ENCODE results near the gene STMN3.

Gene STMN3

GRCh38 chr20:63692436-63693082, 39.3 kb upstream of the STMN3 start:
- no peak for DNase-seq (ENCODE audit: low read depth)

DNA sequence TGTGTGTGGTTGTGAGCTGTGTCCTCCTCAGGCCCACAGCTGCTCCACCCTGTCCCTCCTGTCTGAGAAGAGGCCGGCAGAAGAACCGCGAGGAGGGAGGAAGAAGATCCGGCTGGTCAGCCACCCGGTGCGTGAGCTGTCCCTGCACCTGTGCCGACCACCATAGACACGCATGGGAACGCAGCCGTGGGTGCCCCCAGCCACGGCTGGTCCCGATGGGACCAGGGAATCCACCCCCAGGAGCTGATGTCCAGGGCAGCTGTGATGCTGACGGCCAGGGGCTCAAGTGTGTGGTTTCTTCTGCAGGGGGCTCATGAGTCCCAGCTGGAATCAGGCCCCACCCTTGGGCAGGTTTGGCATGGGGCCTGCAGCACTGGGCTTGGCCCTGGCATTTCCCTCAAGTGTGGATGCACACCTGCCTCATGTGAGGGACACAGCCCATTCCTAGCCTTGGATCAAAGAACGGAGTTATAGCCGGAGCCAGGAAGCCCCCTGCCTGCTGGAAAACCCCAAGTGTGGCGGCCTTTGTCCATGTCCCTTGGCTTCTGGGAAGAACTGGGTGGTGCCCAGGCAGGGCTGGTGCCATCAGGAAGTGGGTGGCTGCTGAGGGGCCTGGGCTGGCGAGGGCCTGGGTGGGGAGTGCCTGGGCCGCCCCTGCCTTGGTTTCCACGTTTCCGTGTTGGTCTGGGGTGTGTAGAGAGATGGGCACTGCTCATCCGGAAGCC, 38.6 kb upstream of the STMN3 start:
- no peak for DNase-seq (ENCODE audit: low read depth)

GRCh38 chr20:63690898-63691710, 37.9 kb upstream of the STMN3 start:
- no peak for DNase-seq (ENCODE audit: low read depth)

DNA sequence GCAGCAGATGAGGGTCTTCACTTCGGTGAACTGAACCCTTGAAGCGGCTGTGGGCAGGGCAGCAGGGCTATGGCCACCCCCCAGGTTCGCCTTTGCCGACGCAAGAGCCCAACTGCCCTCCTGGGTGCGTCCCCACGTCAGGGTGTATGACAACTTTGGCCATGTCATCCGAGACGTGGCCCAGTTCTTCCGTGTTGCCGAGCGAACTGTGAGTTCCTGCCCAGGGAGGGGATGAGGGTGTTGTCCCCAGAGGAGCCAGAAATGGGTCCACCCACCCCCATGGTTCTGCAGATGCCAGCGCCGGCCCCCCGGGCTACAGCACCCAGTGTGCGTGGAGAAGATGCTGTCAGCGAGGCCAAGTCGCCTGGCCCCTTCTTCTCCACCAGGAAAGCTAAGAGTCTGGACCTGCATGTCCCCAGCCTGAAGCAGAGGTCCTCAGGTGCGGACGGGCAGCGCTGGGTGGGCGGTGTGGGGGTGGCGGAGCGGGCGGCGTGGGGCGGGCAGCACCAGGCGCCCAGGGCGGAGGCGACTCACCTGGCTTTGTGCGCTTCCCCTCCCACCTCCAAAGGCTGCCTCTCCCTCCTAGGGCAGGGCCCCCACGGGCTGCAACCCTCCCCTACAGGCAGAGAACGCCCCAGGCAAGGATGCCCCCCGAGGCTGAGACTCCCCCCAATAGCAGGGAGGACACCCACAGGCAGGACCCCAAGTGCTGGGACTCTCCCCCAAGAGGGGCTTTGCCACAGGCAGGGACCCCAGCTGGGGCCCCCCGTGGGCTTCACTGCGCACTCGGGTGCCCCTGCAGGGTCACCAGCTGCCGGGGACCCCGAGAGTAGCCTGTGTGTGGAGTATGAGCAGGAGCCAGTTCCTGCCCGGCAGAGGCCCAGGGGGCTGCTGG, 37.0 kb upstream of the STMN3 start:
- no peak for DNase-seq (ENCODE audit: low read depth)

DNA sequence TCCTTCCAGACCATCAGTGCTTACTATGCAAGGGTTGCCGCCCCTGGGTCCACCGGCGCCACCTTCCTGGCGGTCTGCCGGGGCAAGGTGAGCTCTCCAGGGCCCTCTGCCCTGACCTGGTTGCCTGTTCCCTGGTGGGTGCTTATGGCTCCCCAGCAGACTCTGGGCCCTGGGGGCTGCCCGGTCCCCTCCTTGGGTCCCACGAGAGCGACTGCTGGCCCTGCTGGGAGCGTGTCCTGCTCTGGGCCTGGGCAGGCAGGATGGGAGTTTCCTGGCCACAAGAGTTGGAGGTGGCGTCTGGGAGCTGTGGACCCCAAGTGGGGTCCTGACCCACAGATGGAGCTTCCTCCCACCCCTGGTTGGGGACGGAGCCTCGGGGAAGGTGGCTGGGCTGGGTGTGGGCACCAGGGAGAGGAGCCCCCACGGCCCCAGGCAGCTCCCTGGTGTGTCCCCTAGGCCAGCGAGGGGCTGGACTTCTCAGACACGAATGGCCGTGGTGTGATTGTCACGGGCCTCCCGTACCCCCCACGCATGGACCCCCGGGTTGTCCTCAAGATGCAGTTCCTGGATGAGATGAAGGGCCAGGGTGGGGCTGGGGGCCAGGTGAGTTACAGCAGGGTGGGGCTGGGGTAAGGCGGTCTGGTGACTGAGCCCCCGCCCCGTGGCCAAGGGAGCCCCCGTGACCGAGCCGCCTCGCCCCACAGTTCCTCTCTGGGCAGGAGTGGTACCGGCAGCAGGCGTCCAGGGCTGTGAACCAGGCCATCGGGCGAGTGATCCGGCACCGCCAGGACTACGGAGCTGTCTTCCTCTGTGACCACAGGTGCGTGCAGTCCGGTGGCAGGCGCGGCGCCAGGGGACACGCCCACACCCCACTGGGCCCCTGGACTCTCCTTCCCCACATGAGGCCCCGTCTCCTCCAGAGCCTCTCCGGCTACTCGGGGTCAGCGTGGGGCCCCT, 36.1 kb upstream of the STMN3 start:
- DNase-seq (ENCODE audit: low read depth) = no peak

DNA sequence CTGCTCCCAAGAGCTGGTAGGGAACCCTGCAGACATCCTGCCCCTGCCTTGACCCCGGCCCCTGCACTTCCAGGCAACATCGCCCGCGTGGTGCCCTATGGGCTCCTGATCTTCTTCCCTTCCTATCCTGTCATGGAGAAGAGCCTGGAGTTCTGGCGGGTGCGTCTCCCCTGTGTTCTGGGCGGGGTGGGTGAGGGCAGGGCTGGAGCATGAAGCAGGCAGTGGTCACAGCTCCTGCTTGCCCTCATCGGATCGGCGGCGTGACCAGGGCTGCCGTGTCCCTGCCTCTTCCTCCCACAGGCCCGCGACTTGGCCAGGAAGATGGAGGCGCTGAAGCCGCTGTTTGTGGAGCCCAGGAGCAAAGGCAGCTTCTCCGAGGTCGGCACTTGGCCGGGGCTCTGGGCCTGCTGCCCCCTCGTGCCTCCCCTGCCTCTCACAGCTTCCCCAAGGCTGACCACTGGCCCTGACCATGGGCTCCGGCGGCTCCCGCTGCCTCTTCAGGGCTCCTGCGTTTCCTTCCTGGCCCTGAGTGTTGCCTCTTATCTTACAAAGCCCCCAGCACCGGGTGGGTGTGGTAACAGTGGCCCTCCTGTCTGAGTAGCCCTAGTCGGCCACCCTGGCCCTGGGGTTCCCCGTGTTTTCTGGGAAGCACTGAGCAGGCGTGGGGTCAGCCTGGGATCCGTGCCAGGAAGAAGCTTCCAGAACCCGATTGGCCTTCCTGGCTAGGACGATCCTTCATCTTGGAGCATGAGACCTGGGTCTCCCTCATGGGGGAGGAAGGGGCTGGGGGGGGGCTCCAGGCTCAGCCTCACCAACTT, 35.2 kb upstream of the STMN3 start:
- no peak for DNase-seq (ENCODE audit: low read depth)

- no peak for DNase-seq (ENCODE audit: low read depth)
Observed at GRCh38 chr20:63687419-63688178, 34.4 kb upstream of the STMN3 start.

GRCh38 chr20:63686492-63687321, 33.5 kb upstream of the STMN3 start:
- no peak for DNase-seq (ENCODE audit: low read depth)

GRCh38 chr20:63686094-63686491, 32.9 kb upstream of the STMN3 start:
- no peak for DNase-seq (ENCODE audit: low read depth)

DNA sequence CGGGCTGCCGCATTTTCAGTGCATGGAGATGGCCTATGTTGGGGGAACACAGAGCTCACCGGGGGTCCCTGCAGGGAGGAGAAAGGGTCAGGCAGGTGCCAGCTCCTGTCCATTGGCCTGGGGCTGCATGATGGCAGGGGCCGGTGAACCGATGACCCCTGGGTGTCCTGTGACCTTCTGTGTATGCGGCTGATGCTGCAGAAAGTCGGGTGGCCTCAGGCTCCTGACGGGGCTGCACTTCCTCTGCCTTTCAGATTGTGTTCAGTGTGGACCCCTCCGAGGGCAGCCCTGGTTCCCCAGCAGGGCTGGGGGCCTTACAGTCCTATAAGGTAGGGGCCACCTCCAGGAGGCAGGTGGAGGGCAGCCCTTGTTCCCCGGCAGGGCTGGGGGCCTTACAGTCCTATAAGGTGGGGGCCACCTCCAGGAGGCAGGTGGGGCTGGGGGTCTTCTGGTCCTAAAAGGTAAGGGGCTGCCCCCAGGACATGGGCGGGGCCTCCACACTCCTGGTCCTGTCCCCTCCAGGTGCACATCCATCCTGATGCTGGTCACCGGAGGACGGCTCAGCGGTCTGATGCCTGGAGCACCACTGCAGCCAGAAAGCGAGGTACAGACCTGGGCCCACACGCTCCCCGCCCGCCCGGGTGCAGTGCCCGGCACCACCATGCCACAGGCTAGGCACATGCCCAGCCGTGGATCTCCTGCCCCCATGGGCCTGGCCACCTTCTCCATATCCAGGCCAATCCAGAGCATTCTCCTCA, 32.2 kb upstream of the STMN3 start:
- no peak for DNase-seq (ENCODE audit: low read depth)

GRCh38 chr20:63682384-63683139, 29.3 kb upstream of the STMN3 start:
- no peak for DNase-seq (ENCODE audit: low read depth)

DNA sequence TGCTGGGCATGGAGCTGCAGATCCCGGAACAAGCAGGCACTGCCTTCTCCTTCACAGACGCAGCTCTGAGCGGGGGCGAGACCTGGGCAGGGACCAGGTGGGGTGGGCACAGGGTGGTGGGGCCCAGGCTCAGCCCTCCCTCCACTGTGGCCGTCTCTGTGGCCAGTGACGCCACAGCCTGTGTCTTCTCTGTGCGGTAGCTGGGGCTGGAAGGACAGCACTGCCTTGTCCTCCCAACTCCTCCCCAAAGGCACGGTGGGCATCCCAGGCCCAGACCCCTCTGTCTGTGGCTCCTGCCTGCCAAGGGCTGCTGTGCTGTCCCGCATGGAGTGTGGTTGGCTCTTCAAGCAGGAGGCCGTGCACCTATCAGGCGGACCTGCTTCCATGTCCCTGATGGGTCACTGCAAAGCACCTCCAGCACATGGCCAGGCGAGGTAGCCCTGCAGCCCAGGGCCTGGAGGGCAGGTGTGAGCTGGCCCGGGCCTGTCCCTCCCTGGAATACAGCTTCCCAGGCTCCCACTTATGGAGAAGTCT, 28.5 kb upstream of the STMN3 start:
- no peak for DNase-seq (ENCODE audit: low read depth)

DNA sequence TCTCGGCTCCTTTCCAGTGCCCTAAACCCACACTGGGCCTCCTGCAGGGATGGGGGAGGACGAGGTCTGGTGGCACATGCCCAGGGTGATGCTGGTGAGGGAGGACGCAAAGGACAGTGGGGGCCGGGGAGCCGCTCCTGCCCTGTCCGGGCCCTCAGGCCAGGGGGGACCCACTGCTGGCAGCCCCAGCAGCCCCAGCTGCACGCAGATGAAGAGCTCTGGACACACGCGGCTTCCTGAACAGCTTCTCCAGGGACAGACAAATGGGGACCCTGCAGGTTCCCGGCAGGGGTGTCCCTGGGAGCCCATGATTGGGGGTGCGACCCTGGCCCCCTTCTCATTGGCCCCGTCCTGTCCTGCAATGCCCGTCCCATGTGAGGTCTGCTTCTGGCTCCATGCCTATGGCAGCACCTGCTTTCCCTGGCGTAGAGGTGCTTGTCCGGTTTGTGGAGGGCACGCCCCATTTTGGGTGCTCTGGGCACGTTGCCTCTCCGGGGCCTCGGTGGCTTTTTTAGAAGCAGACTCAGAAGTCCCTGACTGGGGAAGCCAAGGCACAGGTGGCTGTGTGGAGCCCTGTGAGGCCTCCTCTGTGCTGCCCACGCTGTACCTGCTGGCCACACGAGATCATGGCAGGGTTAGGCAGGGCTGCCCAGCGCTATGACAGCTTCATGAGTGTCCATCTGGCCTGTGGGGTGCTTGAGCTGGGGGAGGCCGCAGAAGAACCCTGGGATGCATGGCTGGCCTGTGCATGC, 27.8 kb upstream of the STMN3 start:
- no peak for DNase-seq (ENCODE audit: low read depth)

- DNase-seq (ENCODE audit: low read depth) = no peak
Observed at GRCh38 chr20:63680427-63680826, 27.2 kb upstream of the STMN3 start.

DNA sequence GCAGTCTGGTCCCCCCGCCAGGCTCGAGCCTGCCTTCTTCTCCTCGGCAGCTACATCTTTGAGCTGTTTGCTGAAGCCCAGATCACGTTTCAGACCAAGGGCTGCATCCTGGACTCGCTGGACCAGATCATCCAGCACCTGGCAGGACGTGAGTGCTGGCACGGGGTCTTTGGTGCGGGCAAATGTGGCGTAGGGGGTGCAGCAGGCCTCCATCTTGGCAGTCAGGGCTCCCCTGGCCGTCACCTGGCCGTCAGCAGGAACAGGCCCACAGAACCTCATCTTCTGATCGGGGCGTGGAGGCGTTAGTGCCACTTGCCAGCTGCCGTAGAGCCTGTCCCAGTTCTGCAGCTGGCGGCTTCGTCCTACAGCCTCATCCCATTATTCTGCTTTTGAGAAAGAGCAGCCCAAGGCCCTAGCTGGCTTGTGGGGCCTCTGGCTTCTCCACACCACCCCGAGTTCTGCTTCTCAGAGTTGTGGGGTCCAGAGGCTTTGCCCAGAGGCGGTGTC, 26.6 kb upstream of the STMN3 start:
- DNase-seq (ENCODE audit: low read depth) = no peak

Measured in stimulated activated CD8-positive, alpha-beta memory T cell treated with anti-CD3 and anti-CD28 coated beads, Interleukin-15, amount 100 ng/mL, for 24 hours (primary cell).